Breast epithelium (tissue), 3 donors: ENCODE data around the gene GET4.

ENCODE experiments used
- CTCF ChIP-seq, 3 donors: fragments of 450-650 bp; IDR thresholded peaks; one replicate each; pipeline ENCODE4 v1.5.1; 2016 to 2017; ENCODE audit warnings: antibody characterized with exemption in 3 of 3, mild to moderate bottlenecking in 3 of 3, moderate library complexity in 3 of 3
- POLR2A ChIP-seq: fragments of 450-650 bp; IDR thresholded peaks from one replicate; pipeline ENCODE4 v1.6.1; 2016; ENCODE audit warnings: antibody characterized with exemption, mild to moderate bottlenecking, moderate library complexity
- POLR2AphosphoS5 ChIP-seq, 3 donors: sonication (generic); formaldehyde crosslinking; IDR thresholded peaks; one replicate each; pipeline ENCODE4 v1.6.1; 2017; ENCODE audit warnings: antibody characterized with exemption in 3 of 3

DNA sequence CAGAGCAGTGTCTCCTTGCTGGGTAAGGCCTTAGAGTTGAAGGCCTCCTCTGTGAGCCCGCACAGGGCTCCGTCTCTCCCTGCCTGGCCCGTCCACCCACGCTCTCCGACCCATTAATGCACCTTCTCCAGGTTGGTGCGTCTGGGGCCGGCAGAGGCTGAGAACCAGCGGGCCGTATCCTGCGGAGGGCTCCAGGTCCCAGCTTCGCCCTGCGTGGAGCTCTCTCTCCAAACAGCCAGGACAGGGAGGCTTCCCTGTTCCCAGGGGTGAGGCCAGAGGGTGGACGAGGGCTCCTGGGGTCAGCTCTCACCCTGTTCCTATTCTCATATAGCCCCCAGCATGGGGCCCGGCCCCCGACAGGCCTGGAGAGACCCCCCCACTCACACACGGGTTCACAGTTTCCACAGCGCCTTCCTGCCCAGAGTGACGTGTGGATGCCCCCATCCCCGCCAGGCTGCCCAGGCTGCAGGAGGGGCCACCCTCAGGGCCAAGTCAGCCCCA lies 34.6 kb downstream of the GET4 start:
- TF ChIP-seq POLR2A (no peak), CTCF (IDR thresholded peaks at IDR 0.05) (no peak), POLR2AphosphoS5 (IDR thresholded peaks at IDR 0.05) (no peak)
